ENCODE results near the gene MDM2.
"Not testable (repeated sequence)": the region's sequence is repeated elsewhere in the genome, so short reads cannot be mapped to it uniquely, and the experiment has no call there.

MDM2 gene

GRCh38 chr12:68854554-68854953, 46.6 kb downstream of the MDM2 start:
- Histone ChIP-seq H3K4me1 (ENCODE audit: control insufficient read depth, insufficient read depth, low read length, poor library complexity, severe bottlenecking) (no peaks in the 10 kb centered on the region), H3K36me3 (ENCODE audit: control insufficient read depth, insufficient read depth, low read length) (no peaks in the 10 kb centered on the region), H3K27ac (ENCODE audit: low read depth, low read length, severe bottlenecking) (no peak overlapping the region), H3K9me3 (ENCODE audit: control insufficient read depth, low read length) (no peaks in the 10 kb centered on the region), H3K4me3 (ENCODE audit: extremely low read depth, insufficient read depth, low read length, poor library complexity, severe bottlenecking) (no peak overlapping the region)
- 75% methylated on average over 2 of the region's 3 CpGs; no CpG with 5 or more reads in 1 of the 2 experiments for WGBS, 2 experiments (ENCODE audit: insufficient coverage in 2 of 2)

GRCh38 chr12:68855111-68855510, 47.1 kb downstream of the MDM2 start:
- 81 to 93% methylated on average over 2 to 3 of the region's 3 CpGs for WGBS, 2 experiments (ENCODE audit: insufficient coverage in 2 of 2)
- H3K9me3 ChIP-seq (ENCODE audit: control insufficient read depth, low read length), result no peaks in the 10 kb centered on the region
- H3K4me1 ChIP-seq (ENCODE audit: control insufficient read depth, insufficient read depth, low read length, poor library complexity, severe bottlenecking), result no peaks in the 10 kb centered on the region
- H3K36me3 ChIP-seq (ENCODE audit: control insufficient read depth, insufficient read depth, low read length), result no peaks in the 10 kb centered on the region
- H3K4me3 ChIP-seq (ENCODE audit: extremely low read depth, insufficient read depth, low read length, poor library complexity, severe bottlenecking), result no peak overlapping the region
- H3K27ac ChIP-seq (ENCODE audit: low read depth, low read length, severe bottlenecking), result no peak overlapping the region

GRCh38 chr12:68855771-68856170, 47.8 kb downstream of the MDM2 start:
- no peaks in the 10 kb centered on the region for H3K4me1 ChIP-seq (ENCODE audit: control insufficient read depth, insufficient read depth, low read length, poor library complexity, severe bottlenecking)
- H3K4me3 ChIP-seq (ENCODE audit: extremely low read depth, insufficient read depth, low read length, poor library complexity, severe bottlenecking), result no peak overlapping the region
- no peaks in the 10 kb centered on the region for H3K9me3 ChIP-seq (ENCODE audit: control insufficient read depth, low read length)
- H3K36me3 ChIP-seq (ENCODE audit: control insufficient read depth, insufficient read depth, low read length), result no peaks in the 10 kb centered on the region
- WGBS, 2 experiments (ENCODE audit: insufficient coverage in 2 of 2), result 92 to 97% methylated on average over 6 of the region's 8 CpGs
- no peak overlapping the region for H3K27ac ChIP-seq (ENCODE audit: low read depth, low read length, severe bottlenecking)

GRCh38 chr12:68856510-68856909, 48.5 kb downstream of the MDM2 start:
- Histone ChIP-seq H3K4me3 (ENCODE audit: extremely low read depth, insufficient read depth, low read length, poor library complexity, severe bottlenecking) (no peak overlapping the region), H3K9me3 (ENCODE audit: control insufficient read depth, low read length) (no peaks in the 10 kb centered on the region), H3K27ac (ENCODE audit: low read depth, low read length, severe bottlenecking) (no peak overlapping the region), H3K36me3 (ENCODE audit: control insufficient read depth, insufficient read depth, low read length) (no peaks in the 10 kb centered on the region), H3K4me1 (ENCODE audit: control insufficient read depth, insufficient read depth, low read length, poor library complexity, severe bottlenecking) (no peaks in the 10 kb centered on the region)
- 83 to 93% methylated on average over 1 to 2 of the region's 3 CpGs for WGBS, 2 experiments (ENCODE audit: insufficient coverage in 2 of 2)

- WGBS, 2 experiments (ENCODE audit: insufficient coverage in 2 of 2), result 75 to 80% methylated on average over 1 of the region's 3 CpGs
- no peak overlapping the region for H3K27ac ChIP-seq (ENCODE audit: low read depth, low read length, severe bottlenecking)
- H3K36me3 ChIP-seq (ENCODE audit: control insufficient read depth, insufficient read depth, low read length), result no peaks in the 10 kb centered on the region
- no peak overlapping the region for H3K4me3 ChIP-seq (ENCODE audit: extremely low read depth, insufficient read depth, low read length, poor library complexity, severe bottlenecking)
- no peaks in the 10 kb centered on the region for H3K4me1 ChIP-seq (ENCODE audit: control insufficient read depth, insufficient read depth, low read length, poor library complexity, severe bottlenecking)
- no peaks in the 10 kb centered on the region for H3K9me3 ChIP-seq (ENCODE audit: control insufficient read depth, low read length)
These were observed 53.9 kb downstream of the MDM2 start for GRCh38 chr12:68861890-68862289.

GRCh38 chr12:68863109-68863770, 55.3 kb downstream of the MDM2 start:
- Histone ChIP-seq H3K9me3 (ENCODE audit: control insufficient read depth, low read length) (no peaks in the 10 kb centered on the region), H3K36me3 (ENCODE audit: control insufficient read depth, insufficient read depth, low read length) (no peaks in the 10 kb centered on the region), H3K4me3 (ENCODE audit: extremely low read depth, insufficient read depth, low read length, poor library complexity, severe bottlenecking) (no peak overlapping the region), H3K4me1 (ENCODE audit: control insufficient read depth, insufficient read depth, low read length, poor library complexity, severe bottlenecking) (no peaks in the 10 kb centered on the region), H3K27ac (ENCODE audit: low read depth, low read length, severe bottlenecking) (no peak overlapping the region)
- WGBS, 2 experiments (ENCODE audit: insufficient coverage in 2 of 2), result 70 to 87% methylated on average over 5 to 6 of the region's 7 CpGs

GRCh38 chr12:68863886-68864454, 56.0 kb downstream of the MDM2 start:
- not testable (repeated sequence) for H3K9me3 ChIP-seq (ENCODE audit: control insufficient read depth, low read length); H3K36me3 ChIP-seq (ENCODE audit: control insufficient read depth, insufficient read depth, low read length); H3K4me1 ChIP-seq (ENCODE audit: control insufficient read depth, insufficient read depth, low read length, poor library complexity, severe bottlenecking); H3K27ac ChIP-seq (ENCODE audit: low read depth, low read length, severe bottlenecking); H3K4me3 ChIP-seq (ENCODE audit: extremely low read depth, insufficient read depth, low read length, poor library complexity, severe bottlenecking)
- WGBS, 2 experiments (ENCODE audit: insufficient coverage in 2 of 2), result 92% methylated on average over 3 of the region's 8 CpGs; no CpG with 5 or more reads in 1 of the 2 experiments

GRCh38 chr12:68864604-68865003, 56.6 kb downstream of the MDM2 start:
- 82% methylated on average over 2 to 3 of the region's 3 CpGs for WGBS, 2 experiments (ENCODE audit: insufficient coverage in 2 of 2)
- Histone ChIP-seq H3K4me3 (ENCODE audit: extremely low read depth, insufficient read depth, low read length, poor library complexity, severe bottlenecking) (no peak overlapping the region), H3K27ac (ENCODE audit: low read depth, low read length, severe bottlenecking) (no peak overlapping the region), H3K4me1 (ENCODE audit: control insufficient read depth, insufficient read depth, low read length, poor library complexity, severe bottlenecking) (no peaks in the 10 kb centered on the region), H3K36me3 (ENCODE audit: control insufficient read depth, insufficient read depth, low read length) (no peaks in the 10 kb centered on the region), H3K9me3 (ENCODE audit: control insufficient read depth, low read length) (no peaks in the 10 kb centered on the region)

GRCh38 chr12:68865399-68866164, 57.6 kb downstream of the MDM2 start:
- no peaks in the 10 kb centered on the region for H3K4me1 ChIP-seq (ENCODE audit: control insufficient read depth, insufficient read depth, low read length, poor library complexity, severe bottlenecking)
- H3K4me3 ChIP-seq (ENCODE audit: extremely low read depth, insufficient read depth, low read length, poor library complexity, severe bottlenecking), result no peak overlapping the region
- no peaks in the 10 kb centered on the region for H3K9me3 ChIP-seq (ENCODE audit: control insufficient read depth, low read length)
- H3K27ac ChIP-seq (ENCODE audit: low read depth, low read length, severe bottlenecking), result no peak overlapping the region
- H3K36me3 ChIP-seq (ENCODE audit: control insufficient read depth, insufficient read depth, low read length), result no peaks in the 10 kb centered on the region
- WGBS, 2 experiments (ENCODE audit: insufficient coverage in 2 of 2), result 91% methylated on average over 8 to 9 of the region's 9 CpGs

- no CpG with 5 or more reads among the region's 6 CpGs for WGBS, 2 experiments (ENCODE audit: insufficient coverage in 2 of 2)
- Histone ChIP-seq H3K4me3 (ENCODE audit: extremely low read depth, insufficient read depth, low read length, poor library complexity, severe bottlenecking) (no peak overlapping the region), H3K27ac (ENCODE audit: low read depth, low read length, severe bottlenecking) (no peak overlapping the region), H3K4me1 (ENCODE audit: control insufficient read depth, insufficient read depth, low read length, poor library complexity, severe bottlenecking) (no peaks in the 10 kb centered on the region), H3K36me3 (ENCODE audit: control insufficient read depth, insufficient read depth, low read length) (no peaks in the 10 kb centered on the region), H3K9me3 (ENCODE audit: control insufficient read depth, low read length) (no peaks in the 10 kb centered on the region)
These were observed 59.0 kb downstream of the MDM2 start for GRCh38 chr12:68866950-68867349.

- Histone ChIP-seq H3K27ac (ENCODE audit: low read depth, low read length, severe bottlenecking) (no peak overlapping the region), H3K9me3 (ENCODE audit: control insufficient read depth, low read length) (no peaks in the 10 kb centered on the region), H3K4me3 (ENCODE audit: extremely low read depth, insufficient read depth, low read length, poor library complexity, severe bottlenecking) (no peak overlapping the region), H3K4me1 (ENCODE audit: control insufficient read depth, insufficient read depth, low read length, poor library complexity, severe bottlenecking) (no peaks in the 10 kb centered on the region), H3K36me3 (ENCODE audit: control insufficient read depth, insufficient read depth, low read length) (no peaks in the 10 kb centered on the region)
- WGBS, 2 experiments (ENCODE audit: insufficient coverage in 2 of 2), result 65 to 78% methylated on average over 5 of the region's 5 CpGs
These were observed 59.6 kb downstream of the MDM2 start for GRCh38 chr12:68867606-68868005.
